ENCODE data around the gene TK1.
"Not testable (repeated sequence)": the region's sequence is repeated elsewhere in the genome, so short reads cannot be mapped to it uniquely, and the experiment has no call there.

Gene TK1

GRCh38 chr17:78186692-78187595, at the start of gene TK1, which contains the start of gene AFMID:
TSS of gene TK1 (minus strand) at chr17:78187052. CDS start at chr17:78186994, 58 bp downstream.
TSS of gene AFMID (plus strand) at chr17:78187362. CDS start at chr17:78187371, 9 bp downstream.
- peak; percentile 53 to 58 for DNase-seq (ENCODE audit: low read depth in 2 of 2)

DNA sequence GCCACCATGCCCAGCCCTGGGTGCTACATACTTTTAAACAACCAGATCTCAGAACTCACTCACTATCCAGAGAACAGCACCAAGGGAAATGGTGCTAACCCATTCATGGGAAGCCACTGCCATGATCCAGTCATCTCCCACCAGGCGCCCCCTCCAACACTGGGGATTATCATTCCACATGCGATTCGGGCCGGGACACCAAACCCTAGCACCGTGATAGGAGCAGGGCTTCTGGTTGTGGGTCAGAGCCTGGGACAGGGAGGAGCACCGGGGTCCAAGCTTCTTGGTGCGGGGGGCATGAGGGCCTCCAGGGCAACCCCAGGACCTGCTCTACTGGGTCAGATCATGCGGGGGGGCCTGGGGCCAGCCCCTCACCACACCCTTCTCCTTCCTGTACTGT, 49.0 kb upstream of the TK1 start:
- no peak for DNase-seq (ENCODE audit: low read depth in 2 of 2)

DNA sequence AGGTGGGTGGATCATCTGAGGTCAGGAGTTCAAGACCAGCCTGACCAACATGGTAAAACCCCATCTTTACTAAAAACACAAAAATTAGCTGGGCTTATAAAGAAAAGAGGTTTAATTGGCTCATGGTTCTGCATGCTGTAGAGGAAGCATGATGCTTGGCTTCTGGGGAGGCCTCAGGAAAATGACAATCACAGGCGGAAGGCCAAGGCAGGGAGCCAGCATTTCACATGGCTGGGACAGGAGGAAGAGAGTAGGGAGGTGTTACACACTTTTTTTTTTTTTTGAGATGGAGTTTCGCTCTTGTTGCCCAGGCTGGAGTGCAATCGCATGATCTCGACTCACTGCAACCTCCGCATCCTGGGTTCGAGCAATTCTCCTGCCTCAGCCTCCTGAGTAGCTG, 48.2 kb upstream of the TK1 start:
- DNase-seq (ENCODE audit: low read depth in 2 of 2) = not testable (repeated sequence)

GRCh38 chr17:78234261-78234865, 47.5 kb upstream of the TK1 start:
- no peak for DNase-seq (ENCODE audit: low read depth in 2 of 2)

- no peak for DNase-seq (ENCODE audit: low read depth in 2 of 2)
Observed at GRCh38 chr17:78233678-78234077, 46.8 kb upstream of the TK1 start.

DNA sequence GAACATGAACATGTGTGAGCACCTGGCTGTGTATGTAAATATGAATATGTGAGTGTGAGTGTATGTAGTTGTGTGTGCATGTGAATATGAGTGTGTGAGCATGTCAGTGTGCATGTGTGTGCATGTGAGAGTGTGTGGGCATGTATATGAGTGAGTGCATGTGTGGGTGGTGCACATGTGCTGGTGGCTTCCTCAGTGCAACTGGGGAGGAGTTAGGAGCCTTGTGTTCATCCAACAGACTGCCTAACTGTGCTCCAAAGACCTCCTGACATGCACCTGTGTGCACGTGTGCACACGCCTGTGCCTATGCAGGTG, 46.0 kb upstream of the TK1 start:
- no peak for DNase-seq (ENCODE audit: low read depth in 2 of 2)

DNA sequence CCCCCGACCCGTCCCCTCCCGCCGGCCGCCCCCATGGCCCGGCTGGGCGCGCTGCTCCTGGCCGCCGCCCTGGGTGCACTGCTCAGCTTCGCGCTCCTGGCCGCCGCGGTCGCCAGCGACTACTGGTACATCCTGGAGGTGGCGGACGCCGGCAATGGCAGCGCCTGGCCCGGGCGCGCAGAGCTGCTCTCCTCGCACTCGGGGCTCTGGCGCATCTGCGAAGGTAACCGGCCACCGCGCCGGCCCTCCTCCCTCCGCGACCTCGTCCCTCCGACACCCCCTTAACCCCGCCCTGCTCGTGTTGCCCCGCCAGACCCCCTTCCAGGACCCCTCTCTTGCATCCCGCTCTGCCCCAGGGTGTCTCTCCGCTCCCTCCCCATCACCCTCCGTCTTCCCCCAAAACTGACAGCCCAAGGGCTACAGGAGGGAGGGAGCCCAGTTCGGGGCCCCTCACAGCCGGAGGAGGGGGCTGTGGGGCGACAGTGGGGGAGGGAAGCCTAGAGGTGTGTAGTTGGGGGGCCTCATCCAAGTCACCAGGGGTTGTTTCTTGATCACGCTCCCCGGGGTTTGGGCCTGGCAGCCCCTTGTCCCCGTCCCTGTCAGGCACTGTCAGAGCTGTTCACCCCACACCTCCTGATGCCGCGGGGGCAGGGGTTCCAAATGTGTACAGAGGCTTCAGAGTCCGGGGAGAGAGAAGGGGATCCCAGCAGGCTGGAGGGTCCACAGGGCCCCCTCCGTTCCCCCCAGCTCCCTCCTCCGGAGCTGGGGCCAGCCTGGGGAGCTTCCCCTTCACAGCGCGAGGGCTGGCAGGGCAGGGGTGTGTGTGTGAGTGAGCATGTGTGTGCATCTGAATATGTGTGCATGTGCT, 45.4 kb upstream of the TK1 start:
- DNase-seq (ENCODE audit: low read depth in 2 of 2) = no peak

GRCh38 chr17:78230996-78231935, 44.4 kb upstream of the TK1 start, which contains the start of gene TMEM235:
TSS of gene TMEM235 (plus strand) at chr17:78231631. CDS start at chr17:78232024, 393 bp downstream.
- DNase-seq (ENCODE audit: low read depth in 2 of 2) = no peak

DNA sequence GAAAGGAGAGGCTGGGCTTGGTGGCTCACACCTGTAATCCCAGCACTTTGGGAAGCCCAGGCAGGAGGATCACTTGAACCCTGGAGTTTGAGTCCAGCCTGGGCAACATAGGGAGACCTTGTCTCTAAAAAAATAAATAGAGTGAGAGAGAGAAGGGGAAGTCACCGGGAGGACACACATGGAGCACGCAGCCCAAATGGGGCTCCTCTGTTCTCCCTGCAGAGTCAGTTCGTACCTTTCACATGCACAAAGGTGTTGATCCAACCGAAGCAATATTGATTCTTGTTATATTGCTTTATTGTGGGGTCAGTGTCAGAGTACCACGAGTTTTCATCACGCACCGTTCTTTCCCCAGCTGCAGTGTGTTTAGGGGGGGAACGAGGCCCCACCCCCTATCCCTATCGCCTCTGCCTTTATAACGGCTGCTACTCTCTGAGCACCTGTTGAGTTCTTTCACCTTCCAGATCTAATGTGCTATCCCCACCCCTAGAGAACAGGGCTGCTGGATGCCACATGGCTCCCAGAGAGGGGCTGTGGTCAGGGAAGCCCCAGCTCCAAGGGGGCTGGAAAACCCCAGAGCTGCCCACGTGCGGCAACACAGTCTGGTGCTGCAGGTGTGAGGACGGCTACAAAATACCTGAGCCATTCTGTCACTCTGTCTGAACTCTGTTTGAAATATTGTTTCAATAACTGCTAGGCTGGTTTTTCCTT, 43.6 kb upstream of the TK1 start:
- DNase-seq (ENCODE audit: low read depth in 2 of 2) = no peak

- no peak for DNase-seq (ENCODE audit: low read depth in 2 of 2)
Observed at GRCh38 chr17:78228176-78228575, 41.3 kb upstream of the TK1 start.

GRCh38 chr17:78227455-78227916, 40.6 kb upstream of the TK1 start:
- DNase-seq (ENCODE audit: low read depth in 2 of 2) = no peak

- no peak for DNase-seq (ENCODE audit: low read depth in 2 of 2)
Observed at GRCh38 chr17:78226759-78227454, 40.1 kb upstream of the TK1 start.

- no peak for DNase-seq (ENCODE audit: low read depth in 2 of 2)
Observed at GRCh38 chr17:78226055-78226758, 39.4 kb upstream of the TK1 start.

DNA sequence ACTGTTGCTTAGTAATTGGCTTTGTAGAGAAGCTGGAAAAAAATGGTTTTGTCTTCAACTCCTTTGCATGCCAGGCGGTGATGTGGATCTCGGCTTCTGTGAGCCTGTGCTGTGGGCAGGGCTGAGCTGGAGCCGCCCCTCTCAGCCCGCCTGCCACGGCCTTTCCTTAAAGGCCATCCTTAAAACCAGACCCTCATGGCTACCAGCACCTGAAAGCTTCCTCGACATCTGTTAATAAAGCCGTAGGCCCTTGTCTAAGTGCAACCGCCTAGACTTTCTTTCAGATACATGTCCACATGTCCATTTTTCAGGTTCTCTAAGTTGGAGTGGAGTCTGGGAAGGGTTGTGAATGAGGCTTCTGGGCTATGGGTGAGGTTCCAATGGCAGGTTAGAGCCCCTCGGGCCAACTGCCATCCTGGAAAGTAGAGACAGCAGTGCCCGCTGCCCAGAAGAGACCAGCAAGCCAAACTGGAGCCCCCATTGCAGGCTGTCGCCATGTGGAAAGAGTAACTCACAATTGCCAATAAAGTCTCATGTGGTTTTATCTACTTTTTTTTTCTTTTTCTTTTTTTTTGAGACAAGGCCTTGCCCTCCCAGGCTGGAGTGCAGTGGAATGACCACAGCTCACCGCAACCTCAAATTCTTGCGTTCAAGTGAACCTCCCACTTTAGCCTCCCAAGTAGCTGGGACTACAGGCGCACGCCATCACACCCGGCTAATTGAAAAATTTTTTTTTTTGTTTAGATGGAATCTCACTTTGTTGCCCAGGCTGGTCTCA, 38.4 kb upstream of the TK1 start:
- no peak for DNase-seq (ENCODE audit: low read depth in 2 of 2)

GRCh38 chr17:78224231-78225087, 37.6 kb upstream of the TK1 start:
- no peak for DNase-seq (ENCODE audit: low read depth in 2 of 2)

GRCh38 chr17:78223765-78224164, 36.9 kb upstream of the TK1 start:
- no peak for DNase-seq (ENCODE audit: low read depth in 2 of 2)

GRCh38 chr17:78223061-78223460, 36.2 kb upstream of the TK1 start:
- no peak for DNase-seq (ENCODE audit: low read depth in 2 of 2)
